Measurements from ENCODE around the gene ST3GAL6.

The ST3GAL6 gene

GRCh38 chr3:98764472-98764884, 1.3 kb downstream of the ST3GAL6 start:
- no peak for TF ChIP-seq CTCF (conservative IDR thresholded peaks at IDR 0.05)
- H3K27ac ChIP-seq: no peak overlapping the region

GRCh38 chr3:98765721-98766120, 2.6 kb downstream of the ST3GAL6 start:
- H3K27ac ChIP-seq: no peak overlapping the region
- no peak for TF ChIP-seq CTCF (conservative IDR thresholded peaks at IDR 0.05)

GRCh38 chr3:98766924-98767323, 3.8 kb downstream of the ST3GAL6 start:
- no peak overlapping the region for H3K27ac ChIP-seq
- no peak for TF ChIP-seq CTCF (conservative IDR thresholded peaks at IDR 0.05)

GRCh38 chr3:98768961-98769360, 5.8 kb downstream of the ST3GAL6 start:
- no peak for TF ChIP-seq CTCF (conservative IDR thresholded peaks at IDR 0.05)
- H3K27ac ChIP-seq: no peak overlapping the region

GRCh38 chr3:98769448-98769847, 6.3 kb downstream of the ST3GAL6 start:
- TF ChIP-seq CTCF (conservative IDR thresholded peaks at IDR 0.05): no peak
- H3K27ac ChIP-seq: no peak overlapping the region

GRCh38 chr3:98770261-98771039, 7.3 kb downstream of the ST3GAL6 start:
- TF ChIP-seq CTCF (conservative IDR thresholded peaks at IDR 0.05): no peak
- no peak overlapping the region for H3K27ac ChIP-seq

- TF ChIP-seq CTCF (conservative IDR thresholded peaks at IDR 0.05): no peak
- H3K27ac ChIP-seq: no peak overlapping the region
These were observed 8.9 kb downstream of the ST3GAL6 start for GRCh38 chr3:98772022-98772421.

Measured in VCaP (cell line).